WTC11 (cell line): Measurements from ENCODE around the gene GNG2.

ENCODE experiments used
- CTCF ChIP-seq: fragments of 200-600 bp; IDR thresholded peaks from 2 replicates; pipeline ENCODE4 v1.8.0; 2022; ENCODE audit warnings: antibody characterized with exemption
- MXD4 ChIP-seq: fragments of 250-450 bp; sonication (Bioruptor Pico); IDR thresholded peaks from 2 replicates; pipeline ENCODE4 v1.8.0; 2021; ENCODE audit warnings: mild to moderate bottlenecking, moderate library complexity, borderline replicate concordance
- RELA ChIP-seq: sonication (generic); formaldehyde crosslinking; IDR thresholded peaks from 2 replicates; pipeline ENCODE4 v1.8.1; 2022; ENCODE audit warnings: missing genetic modification reagents, mild to moderate bottlenecking, borderline replicate concordance

- TF ChIP-seq CTCF (no peak), MXD4 (no peak), RELA (CRISPR knock-in tag) (no peak)
Measured at GRCh38 chr14:51867741-51868140, 7.3 kb downstream of the GNG2 start.
